Ishikawa (cell line): ENCODE data around the gene ST6GALNAC3.

Experiments used
- CEBPB ChIP-seq: IDR thresholded peaks from 2 replicates; pipeline ENCODE4 v1.6.1; 2012
- CREB1 ChIP-seq: IDR thresholded peaks from 2 replicates; pipeline ENCODE4 v1.6.1; 2012; ENCODE audit warnings: low read depth
- EGR1 ChIP-seq: IDR thresholded peaks from 2 replicates; pipeline ENCODE4 v1.6.1; 2012
- EP300 ChIP-seq: IDR thresholded peaks from 2 replicates; pipeline ENCODE4 v1.6.1; 2012; ENCODE audit warnings: borderline replicate concordance
- FOXM1 ChIP-seq: IDR thresholded peaks from 2 replicates; pipeline ENCODE4 v1.6.1; 2012; ENCODE audit warnings: low read depth, borderline replicate concordance
- NFIC ChIP-seq: IDR thresholded peaks from 2 replicates; pipeline ENCODE4 v1.6.1; 2012
- RAD21 ChIP-seq: IDR thresholded peaks from 2 replicates; pipeline ENCODE4 v1.6.1; 2012; ENCODE audit warnings: low read depth
- TAF1 ChIP-seq: IDR thresholded peaks from 2 replicates; pipeline ENCODE4 v1.6.1; 2012; ENCODE audit warnings: low read depth, mild to moderate bottlenecking
- TCF12 ChIP-seq: IDR thresholded peaks from 2 replicates; pipeline ENCODE4 v1.6.1; 2012; ENCODE audit warnings: low read depth
- TEAD4 ChIP-seq: IDR thresholded peaks from 2 replicates; pipeline ENCODE4 v1.6.1; 2012
- YY1 ChIP-seq: IDR thresholded peaks from 2 replicates; pipeline ENCODE4 v1.6.1; 2012; ENCODE audit warnings: low read depth
- ZBTB7A ChIP-seq: IDR thresholded peaks from 2 replicates; pipeline ENCODE4 v1.6.1; 2012; ENCODE audit warnings: low read depth
- TF ChIP-seq, protein P1 (sequence below): IDR thresholded peaks from 2 replicates; pipeline ENCODE4 v1.6.1; 2012
- TF ChIP-seq, protein P2 (sequence below): IDR thresholded peaks from 2 replicates; pipeline ENCODE4 v1.6.1; 2012
- TF ChIP-seq, protein P3 (sequence below): IDR thresholded peaks from 2 replicates; pipeline ENCODE4 v1.6.1; 2012; ENCODE audit warnings: low read depth, mild to moderate bottlenecking

Gene ST6GALNAC3

DNA sequence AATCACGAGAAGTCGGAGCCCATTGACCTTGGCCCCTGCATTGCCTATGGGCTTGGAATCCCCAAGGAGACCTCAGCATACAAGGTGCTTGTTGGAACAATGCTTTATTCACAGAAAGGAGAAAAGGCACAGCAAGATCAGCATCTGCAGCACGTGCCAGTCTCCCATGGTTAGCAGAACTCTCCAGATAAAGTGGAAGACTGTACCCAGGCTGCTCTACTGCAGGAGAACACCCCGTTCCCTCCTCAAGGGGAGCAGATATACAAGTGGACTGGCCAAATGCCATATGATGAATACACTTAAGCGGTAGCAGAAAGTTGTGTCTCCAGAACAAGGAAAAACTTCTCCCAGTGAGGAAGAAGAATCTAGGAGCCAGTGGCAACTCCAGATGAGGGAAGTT lies 53.5 kb downstream of the ST6GALNAC3 start:
- TF ChIP-seq, protein P1, sequence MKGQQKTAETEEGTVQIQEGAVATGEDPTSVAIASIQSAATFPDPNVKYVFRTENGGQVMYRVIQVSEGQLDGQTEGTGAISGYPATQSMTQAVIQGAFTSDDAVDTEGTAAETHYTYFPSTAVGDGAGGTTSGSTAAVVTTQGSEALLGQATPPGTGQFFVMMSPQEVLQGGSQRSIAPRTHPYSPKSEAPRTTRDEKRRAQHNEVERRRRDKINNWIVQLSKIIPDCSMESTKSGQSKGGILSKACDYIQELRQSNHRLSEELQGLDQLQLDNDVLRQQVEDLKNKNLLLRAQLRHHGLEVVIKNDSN, result no peak
- TF ChIP-seq TCF12 (no peak), NFIC (no peak), CEBPB (no peak), EP300 (no peak), CREB1 (no peak), EGR1 (no peak), TEAD4 (no peak), YY1 (no peak), RAD21 (no peak)
- TF ChIP-seq, protein P2, sequence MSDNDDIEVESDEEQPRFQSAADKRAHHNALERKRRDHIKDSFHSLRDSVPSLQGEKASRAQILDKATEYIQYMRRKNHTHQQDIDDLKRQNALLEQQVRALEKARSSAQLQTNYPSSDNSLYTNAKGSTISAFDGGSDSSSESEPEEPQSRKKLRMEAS, result no peak
- TF ChIP-seq, protein P3, sequence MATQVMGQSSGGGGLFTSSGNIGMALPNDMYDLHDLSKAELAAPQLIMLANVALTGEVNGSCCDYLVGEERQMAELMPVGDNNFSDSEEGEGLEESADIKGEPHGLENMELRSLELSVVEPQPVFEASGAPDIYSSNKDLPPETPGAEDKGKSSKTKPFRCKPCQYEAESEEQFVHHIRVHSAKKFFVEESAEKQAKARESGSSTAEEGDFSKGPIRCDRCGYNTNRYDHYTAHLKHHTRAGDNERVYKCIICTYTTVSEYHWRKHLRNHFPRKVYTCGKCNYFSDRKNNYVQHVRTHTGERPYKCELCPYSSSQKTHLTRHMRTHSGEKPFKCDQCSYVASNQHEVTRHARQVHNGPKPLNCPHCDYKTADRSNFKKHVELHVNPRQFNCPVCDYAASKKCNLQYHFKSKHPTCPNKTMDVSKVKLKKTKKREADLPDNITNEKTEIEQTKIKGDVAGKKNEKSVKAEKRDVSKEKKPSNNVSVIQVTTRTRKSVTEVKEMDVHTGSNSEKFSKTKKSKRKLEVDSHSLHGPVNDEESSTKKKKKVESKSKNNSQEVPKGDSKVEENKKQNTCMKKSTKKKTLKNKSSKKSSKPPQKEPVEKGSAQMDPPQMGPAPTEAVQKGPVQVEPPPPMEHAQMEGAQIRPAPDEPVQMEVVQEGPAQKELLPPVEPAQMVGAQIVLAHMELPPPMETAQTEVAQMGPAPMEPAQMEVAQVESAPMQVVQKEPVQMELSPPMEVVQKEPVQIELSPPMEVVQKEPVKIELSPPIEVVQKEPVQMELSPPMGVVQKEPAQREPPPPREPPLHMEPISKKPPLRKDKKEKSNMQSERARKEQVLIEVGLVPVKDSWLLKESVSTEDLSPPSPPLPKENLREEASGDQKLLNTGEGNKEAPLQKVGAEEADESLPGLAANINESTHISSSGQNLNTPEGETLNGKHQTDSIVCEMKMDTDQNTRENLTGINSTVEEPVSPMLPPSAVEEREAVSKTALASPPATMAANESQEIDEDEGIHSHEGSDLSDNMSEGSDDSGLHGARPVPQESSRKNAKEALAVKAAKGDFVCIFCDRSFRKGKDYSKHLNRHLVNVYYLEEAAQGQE, result no peak

DNA sequence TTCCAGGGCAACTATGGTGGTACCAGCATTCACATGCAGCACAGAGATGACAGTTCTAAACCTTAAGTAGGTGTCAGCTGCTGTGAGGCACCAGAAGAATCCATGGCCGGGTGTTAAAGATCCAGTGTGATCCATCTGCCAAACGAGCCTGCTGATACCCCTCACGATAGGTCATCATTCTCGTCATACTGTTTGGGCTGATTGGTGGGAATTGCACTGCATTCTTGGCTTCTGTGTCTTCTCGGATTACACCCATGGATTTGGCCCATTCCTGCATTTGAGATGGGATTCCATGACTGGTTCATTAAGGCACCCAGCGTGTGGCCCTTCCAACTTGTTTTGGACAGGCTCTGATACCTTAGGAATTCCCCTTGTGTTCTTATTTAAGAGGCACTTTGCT lies 55.2 kb downstream of the ST6GALNAC3 start:
- no peak for TF ChIP-seq TCF12

DNA sequence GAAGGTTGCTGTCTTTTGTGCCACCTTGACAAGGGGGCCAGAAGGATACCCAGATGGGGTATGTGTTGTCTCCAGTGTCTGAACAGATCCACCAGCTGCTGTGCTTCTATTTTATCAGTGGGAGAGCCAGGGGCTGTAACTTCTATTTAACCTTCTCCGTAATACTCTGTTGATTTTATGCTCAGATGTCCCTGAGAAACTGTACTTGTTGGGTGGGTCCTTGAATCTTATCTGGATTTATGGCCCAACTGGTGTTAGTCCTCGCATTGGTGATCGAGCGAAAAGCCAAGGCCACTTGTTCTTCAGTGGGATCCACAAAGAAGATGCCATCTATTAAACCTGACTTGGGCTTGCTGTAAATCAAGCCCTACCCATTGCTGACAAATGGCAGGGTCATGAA lies 56.4 kb downstream of the ST6GALNAC3 start:
- TF ChIP-seq, protein P1, result no peak
- TF ChIP-seq CEBPB (no peak), RAD21 (no peak), TEAD4 (no peak), EGR1 (no peak), NFIC (no peak), YY1 (no peak), TAF1 (no peak), ZBTB7A (no peak), FOXM1 (no peak), EP300 (no peak), TCF12 (no peak), CREB1 (no peak)
- TF ChIP-seq, protein P2, result no peak
- TF ChIP-seq, protein P3, result no peak

DNA sequence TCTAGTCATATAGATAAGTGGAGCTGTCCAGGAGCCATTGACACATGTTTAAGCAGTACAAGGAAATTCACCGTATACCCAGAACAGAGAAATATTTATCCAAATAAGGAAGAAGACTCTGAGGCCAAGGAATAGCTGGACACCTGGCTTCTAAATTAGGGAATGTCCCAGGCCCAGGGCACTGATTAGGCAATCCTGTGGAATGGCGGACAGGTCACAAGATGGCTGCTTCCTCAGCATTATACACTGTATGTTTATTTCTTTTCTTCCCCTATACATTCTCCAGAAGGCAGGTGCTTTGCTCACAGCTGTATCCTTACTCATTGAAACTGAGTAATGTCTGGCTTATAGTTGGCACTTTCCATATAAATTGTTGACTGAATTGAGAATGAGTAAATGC lies 59.4 kb downstream of the ST6GALNAC3 start:
- TF ChIP-seq EGR1, result no peak
- TF ChIP-seq, protein P1, result no peak
- no peak for TF ChIP-seq EP300
- no peak for TF ChIP-seq CREB1

DNA sequence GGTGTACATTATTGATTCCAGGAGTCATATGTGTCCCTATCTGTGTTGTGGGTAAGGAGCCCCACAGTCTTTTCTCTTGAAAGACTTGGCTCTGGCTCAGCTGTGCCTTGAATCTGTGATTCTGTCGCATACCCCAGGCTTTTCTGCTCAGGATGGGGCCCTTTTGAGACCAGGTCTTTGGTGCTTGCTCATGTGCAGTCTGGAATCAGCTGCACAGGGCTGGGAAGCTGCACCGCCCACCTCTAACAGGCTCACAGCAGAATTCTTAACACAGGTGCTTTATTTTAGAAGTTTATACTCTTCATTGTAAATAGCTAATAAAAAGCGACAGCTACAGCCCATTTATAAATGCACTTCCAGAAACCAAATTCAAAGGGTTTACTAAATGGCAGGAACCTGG lies 61.3 kb downstream of the ST6GALNAC3 start:
- no peak for TF ChIP-seq ZBTB7A
- TF ChIP-seq TAF1, result no peak
- no peak for TF ChIP-seq RAD21
- TF ChIP-seq, protein P1, result no peak
- no peak for TF ChIP-seq YY1
- no peak for TF ChIP-seq NFIC
- no peak for TF ChIP-seq FOXM1
- TF ChIP-seq TCF12, result no peak
- no peak for TF ChIP-seq CEBPB
- TF ChIP-seq CREB1, result no peak
- no peak for TF ChIP-seq TEAD4
- TF ChIP-seq EP300, result no peak
- no peak for TF ChIP-seq EGR1

DNA sequence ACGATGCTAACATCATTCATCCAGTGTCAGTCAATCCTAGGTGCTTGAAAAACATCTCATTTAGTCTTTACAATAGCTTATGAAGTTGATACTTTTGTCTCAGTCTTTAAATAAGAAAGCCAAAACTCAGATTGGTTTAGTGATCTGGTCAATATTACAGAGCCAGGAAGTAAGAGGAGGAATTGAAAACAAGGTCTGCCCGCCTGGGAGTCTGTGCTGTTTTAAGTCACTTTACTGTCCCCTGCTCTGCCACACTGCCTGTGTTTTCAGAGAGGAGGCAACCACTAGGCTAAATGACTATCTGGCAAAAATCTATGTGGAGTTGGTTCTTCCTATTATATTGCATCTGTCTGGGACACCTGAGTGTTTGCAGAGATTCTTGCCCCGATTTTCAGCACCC lies 62.3 kb downstream of the ST6GALNAC3 start:
- TF ChIP-seq NFIC (no peak), TEAD4 (no peak), ZBTB7A (no peak), CEBPB (no peak), CREB1 (no peak), TAF1 (no peak), RAD21 (no peak), YY1 (no peak), EP300 (no peak), FOXM1 (no peak), EGR1 (no peak), TCF12 (no peak)
- TF ChIP-seq, protein P3, result no peak
- TF ChIP-seq, protein P1, result no peak
